ENCODE results near the gene AIFM3.

DNA sequence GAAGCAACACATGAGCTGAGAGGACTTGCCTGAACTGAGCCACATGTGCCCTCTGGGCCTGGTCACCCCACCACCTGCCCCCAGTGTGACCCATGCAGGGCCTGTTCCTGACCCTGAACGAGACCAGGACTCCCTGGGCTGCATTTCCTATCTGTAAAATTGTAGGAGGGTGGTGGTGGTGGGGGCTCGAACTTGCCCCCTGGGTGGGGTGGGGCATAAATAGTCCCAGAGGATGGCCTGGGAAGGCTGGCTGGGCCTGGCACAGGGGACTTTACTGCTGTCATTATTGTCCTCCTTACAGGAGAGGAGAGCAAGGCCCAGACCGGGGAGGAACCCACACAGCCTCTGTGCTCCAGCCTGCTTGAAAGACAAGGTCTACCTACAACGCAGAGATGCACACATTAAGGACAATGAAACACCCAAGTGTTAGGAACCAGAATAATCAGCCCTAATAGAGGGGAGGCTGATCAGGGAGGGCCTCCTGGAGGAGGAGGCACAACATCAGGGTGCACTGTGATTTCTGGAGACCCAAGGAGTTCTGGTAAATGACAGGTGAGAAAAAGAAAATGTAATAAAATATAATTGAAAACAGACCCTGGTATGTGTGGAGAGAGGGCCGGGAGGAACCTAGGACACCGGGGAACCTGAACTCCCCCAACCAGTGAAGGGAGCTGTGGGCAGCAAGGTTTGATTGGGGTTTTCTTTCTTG is 2.8 kb upstream of the AIFM3 start:
- TF ChIP-seq POLR2AphosphoS5 (IDR thresholded peaks at IDR 0.05; ENCODE audit: insufficient read depth, low read depth, low read length) (no peak), POLR2A (IDR thresholded peaks at IDR 0.05; ENCODE audit: low read depth, low read length) (no peak), JUN (IDR thresholded peaks at IDR 0.05; ENCODE audit: borderline replicate concordance, insufficient read depth, insufficient read length, low read depth) (no peak), GATA2 (IDR thresholded peaks at IDR 0.05; ENCODE audit: insufficient read depth, insufficient read length, low read depth, low read length) (no peak), EZH2 (IDR thresholded peaks at IDR 0.05; ENCODE audit: borderline replicate concordance, low read depth, low read length, severe bottlenecking) (no peak)
- TF ChIP-seq, protein P1, sequence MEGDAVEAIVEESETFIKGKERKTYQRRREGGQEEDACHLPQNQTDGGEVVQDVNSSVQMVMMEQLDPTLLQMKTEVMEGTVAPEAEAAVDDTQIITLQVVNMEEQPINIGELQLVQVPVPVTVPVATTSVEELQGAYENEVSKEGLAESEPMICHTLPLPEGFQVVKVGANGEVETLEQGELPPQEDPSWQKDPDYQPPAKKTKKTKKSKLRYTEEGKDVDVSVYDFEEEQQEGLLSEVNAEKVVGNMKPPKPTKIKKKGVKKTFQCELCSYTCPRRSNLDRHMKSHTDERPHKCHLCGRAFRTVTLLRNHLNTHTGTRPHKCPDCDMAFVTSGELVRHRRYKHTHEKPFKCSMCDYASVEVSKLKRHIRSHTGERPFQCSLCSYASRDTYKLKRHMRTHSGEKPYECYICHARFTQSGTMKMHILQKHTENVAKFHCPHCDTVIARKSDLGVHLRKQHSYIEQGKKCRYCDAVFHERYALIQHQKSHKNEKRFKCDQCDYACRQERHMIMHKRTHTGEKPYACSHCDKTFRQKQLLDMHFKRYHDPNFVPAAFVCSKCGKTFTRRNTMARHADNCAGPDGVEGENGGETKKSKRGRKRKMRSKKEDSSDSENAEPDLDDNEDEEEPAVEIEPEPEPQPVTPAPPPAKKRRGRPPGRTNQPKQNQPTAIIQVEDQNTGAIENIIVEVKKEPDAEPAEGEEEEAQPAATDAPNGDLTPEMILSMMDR (IDR thresholded peaks at IDR 0.05; ENCODE audit: extremely low read depth in 1 of 2, insufficient read depth in 1 of 2, low read depth in 1 of 2, low read length in 2 of 2): no peak
- TF ChIP-seq, protein P2, sequence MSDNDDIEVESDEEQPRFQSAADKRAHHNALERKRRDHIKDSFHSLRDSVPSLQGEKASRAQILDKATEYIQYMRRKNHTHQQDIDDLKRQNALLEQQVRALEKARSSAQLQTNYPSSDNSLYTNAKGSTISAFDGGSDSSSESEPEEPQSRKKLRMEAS (IDR thresholded peaks at IDR 0.05; ENCODE audit: insufficient read depth, insufficient read length): no peak

Data from endothelial cell of umbilical vein (primary cell).